Gastrocnemius medialis (tissue), 4 donors: ENCODE measurements around the gene SMARCD2. TPM values are rescaled to one million over a fixed set of nuclear protein-coding genes. Genes with fewer than 3 reads are reported as not detected.
A peak's percentile ranks its signal among the peaks of the same experiment; 100 is the strongest.

Experiments
- ATAC-seq, 2 donors: fragments of 150-250 bp; one replicate each; pipeline ENCODE4 v1.9.1; 2016
- DNase-seq, 2 donors: peaks; one replicate each; pipeline ENCODE4 v3.0.0-alpha.2; 2019
- H3K27ac ChIP-seq, 4 donors: fragments of 200-600 bp; sonication (generic); 1 replicate in 1 of 4; 2 replicates in 3 of 4; pipeline ENCODE4 v1.5.1; 2016 to 2018; ENCODE audit warnings: mild to moderate bottlenecking in 2 of 4, moderate library complexity in 1 of 4
- H3K27me3 ChIP-seq, 3 donors: fragments of 200-600 bp; sonication (generic) in 2 of 3; 1 replicate in 1 of 3; 2 replicates in 2 of 3; pipeline versions ENCODE4 v1.5.1 to v1.6.0; 2016 to 2019; ENCODE audit warnings: mild to moderate bottlenecking in 1 of 3, moderate library complexity in 1 of 3
- H3K36me3 ChIP-seq, 2 donors: fragments of 200-600 bp; sonication (generic) in 1 of 2; one replicate each; pipeline ENCODE4 v1.5.1; 2017 to 2018
- H3K4me1 ChIP-seq, 2 donors: fragments of 200-600 bp; sonication (generic) in 1 of 2; one replicate each; pipeline ENCODE4 v1.5.1; 2016 to 2017; ENCODE audit warnings: mild to moderate bottlenecking in 2 of 2
- H3K4me3 ChIP-seq, 4 donors: fragments of 200-600 bp; sonication (generic) in 3 of 4; 1 replicate in 1 of 4; 2 replicates in 3 of 4; pipeline ENCODE4 v1.5.1; 2016 to 2019; ENCODE audit warnings: mild to moderate bottlenecking in 2 of 4
- H3K9me3 ChIP-seq, 3 donors: fragments of 200-600 bp; sonication (generic) in 2 of 3; 1 replicate in 1 of 3; 2 replicates in 2 of 3; pipeline ENCODE4 v1.5.1; 2016 to 2019
- CTCF ChIP-seq, 5 experiments: fragments of 450-650 bp in 3 of 5; fragments of 200-600 bp in 2 of 5; sonication (generic) in 2 of 5; IDR thresholded peaks in 4 of 5; conservative IDR thresholded peaks in 1 of 5; 1 replicate in 4 of 5; 2 replicates in 1 of 5; pipeline ENCODE4 v1.5.1; 2016 to 2019; ENCODE audit warnings: antibody characterized with exemption in 5 of 5, mild to moderate bottlenecking in 3 of 5, moderate library complexity in 3 of 5
- POLR2A ChIP-seq, 2 donors: fragments of 450-650 bp; IDR thresholded peaks; one replicate each; pipeline ENCODE4 v1.6.1; 2017; ENCODE audit warnings: antibody characterized with exemption in 2 of 2, mild to moderate bottlenecking in 2 of 2, moderate library complexity in 2 of 2
- in situ Hi-C, 4 donors: fragments of 200-750 bp; cut with MboI; loops; one replicate each; pipeline versions ENCODE4 v1.15.0 to v1.8.0; 2017; ENCODE audit warnings: low sequenced_read_pairs in 4 of 4
- intact Hi-C: fragments of 100-400 bp; cut with DNase I; formaldehyde crosslinking; loops from one replicate; pipeline ENCODE4 v1.15.1; 2023; ENCODE audit warnings: low total_unique reads
- total RNA-seq, 4 donors: library from RNA; depleted of rRNA; stranded (reverse); fragments of >200 nt; gene quantifications; one replicate each; pipeline versions ENCODE4 v1.1.0 to v1.2.3, GENCODE V29; 2016

Gene SMARCD2
- total RNA-seq, 4 donors from 2014 or later = 30.2 to 64.3 (median 44.9) TPM

GRCh38 chr17:63840591-63841349, 1.7 kb downstream of the SMARCD2 start:
- in situ Hi-C loops = loop anchor here in 2 of 4 donors (25.0 kb wide), 2 partner anchors 403 to 672 kb away; partner anchors contain the start of genes CEP95 (in 1 of the 2), CYB561 (in 1 of the 2) and DDX5 (in 1 of the 2)
- ATAC-seq = no peak
- no peak for TF ChIP-seq POLR2A (IDR thresholded peaks at IDR 0.05)
- peaks cover 0 to 14% of the 10 kb centered on the region in 2 donors for H3K36me3 ChIP-seq
- H3K27me3 ChIP-seq = no peaks in the 10 kb centered on the region
- intact Hi-C loops = loop anchor here (5.0 to 10.0 kb wide), 4 partner anchors 147 to 1776 kb away; partner anchors contain the start of genes CEP95, DDX5, MAP3K3 and MED13
- no peaks in the 10 kb centered on the region for H3K9me3 ChIP-seq
- H3K27ac ChIP-seq = peak overlapping the region; percentile 96 to 99 (median 96)
- peaks cover 51 to 63% of the 10 kb centered on the region in 2 donors for H3K4me1 ChIP-seq
- peak in 1 of 2 donors; percentile 48 for DNase-seq
- H3K4me3 ChIP-seq = peak overlapping the region; percentile 77 to 96 (median 91)

- peak overlapping the region; percentile 96 to 99 (median 96) for H3K27ac ChIP-seq
- intact Hi-C loops = loop anchor here (1.0 kb wide), 1 partner anchor 10 kb away; no protein-coding TSS in a partner anchor
- H3K4me3 ChIP-seq = peak overlapping the region; percentile 22 to 94 (median 30)
- H3K9me3 ChIP-seq = no peaks in the 10 kb centered on the region
- DNase-seq (peak; percentile 93 to 97), ATAC-seq (peak; percentile 48 to 52)
- in situ Hi-C loops = loop anchor here in 2 of 4 donors (25.0 kb wide), 2 partner anchors 401 to 674 kb away; partner anchors contain the start of genes CEP95 (in 1 of the 2), CYB561 (in 1 of the 2) and DDX5 (in 1 of the 2)
- H3K4me1 ChIP-seq = peaks cover 57 to 73% of the 10 kb centered on the region in 2 donors
- peaks cover 0 to 31% of the 10 kb centered on the region in 2 donors for H3K36me3 ChIP-seq
- no peak for TF ChIP-seq CTCF (IDR thresholded peaks at IDR 0.05 in 4 of 5, conservative IDR thresholded peaks at IDR 0.05 in 1 of 5)
- no peak for TF ChIP-seq POLR2A (IDR thresholded peaks at IDR 0.05)
- no peaks in the 10 kb centered on the region for H3K27me3 ChIP-seq
Observed at GRCh38 chr17:63838631-63839171, 3.8 kb downstream of the SMARCD2 start.

GRCh38 chr17:63837962-63838600, 4.4 kb downstream of the SMARCD2 start:
- DNase-seq = peak in 1 of 2 donors; percentile 43
- ATAC-seq = peak in 1 of 2 donors; percentile 10
- peak overlapping the region; percentile 13 to 94 (median 25) for H3K4me3 ChIP-seq

GRCh38 chr17:63837480-63837879, 5.0 kb downstream of the SMARCD2 start:
- TF ChIP-seq CTCF (IDR thresholded peaks at IDR 0.05 in 4 of 5, conservative IDR thresholded peaks at IDR 0.05 in 1 of 5) = no peak
- no peak for TF ChIP-seq POLR2A (IDR thresholded peaks at IDR 0.05)
- DNase-seq (no peak), ATAC-seq (no peak)
- in situ Hi-C loops = loop anchor here in 2 of 4 donors (25.0 kb wide), 2 partner anchors 400 to 675 kb away; partner anchors contain the start of genes CEP95 (in 1 of the 2), CYB561 (in 1 of the 2) and DDX5 (in 1 of the 2)
- intact Hi-C loops = no loop called here
- peaks cover 0 to 43% of the 10 kb centered on the region in 2 donors for H3K36me3 ChIP-seq
- peaks cover 57 to 74% of the 10 kb centered on the region in 2 donors for H3K4me1 ChIP-seq
- peak overlapping the region; percentile 96 to 99 (median 96) for H3K27ac ChIP-seq
- no peaks in the 10 kb centered on the region for H3K9me3 ChIP-seq
- no peaks in the 10 kb centered on the region for H3K27me3 ChIP-seq
- H3K4me3 ChIP-seq = no peak overlapping the region

More at GRCh38 chr17:63837962-63838600, 4.4 kb downstream of the SMARCD2 start:
- H3K27me3 ChIP-seq = no peaks in the 10 kb centered on the region
- in situ Hi-C loops (loop anchor here in 2 of 4 donors (25.0 kb wide), 2 partner anchors 401 to 674 kb away; partner anchors contain the start of genes CEP95 (in 1 of the 2), CYB561 (in 1 of the 2) and DDX5 (in 1 of the 2)), intact Hi-C loops (loop anchor here (1.0 kb wide), 1 partner anchor 10 kb away; no protein-coding TSS in a partner anchor)
- H3K4me1 ChIP-seq = peaks cover 57 to 74% of the 10 kb centered on the region in 2 donors
- peak overlapping the region; percentile 96 to 99 (median 96) for H3K27ac ChIP-seq
- peaks cover 0 to 37% of the 10 kb centered on the region in 2 donors for H3K36me3 ChIP-seq
- TF ChIP-seq POLR2A (IDR thresholded peaks at IDR 0.05) (no peak), CTCF (IDR thresholded peaks at IDR 0.05 in 4 of 5, conservative IDR thresholded peaks at IDR 0.05 in 1 of 5) (no peak)
- H3K9me3 ChIP-seq = no peaks in the 10 kb centered on the region
